Measurements from ENCODE around the gene IGFBP5. TPM values are rescaled to one million over a fixed set of nuclear protein-coding genes. Genes with fewer than 3 reads are reported as not detected.

The IGFBP5 gene
- total and polyA plus RNA-seq, 9 donors = 385 to 666 (median 463) TPM

DNA sequence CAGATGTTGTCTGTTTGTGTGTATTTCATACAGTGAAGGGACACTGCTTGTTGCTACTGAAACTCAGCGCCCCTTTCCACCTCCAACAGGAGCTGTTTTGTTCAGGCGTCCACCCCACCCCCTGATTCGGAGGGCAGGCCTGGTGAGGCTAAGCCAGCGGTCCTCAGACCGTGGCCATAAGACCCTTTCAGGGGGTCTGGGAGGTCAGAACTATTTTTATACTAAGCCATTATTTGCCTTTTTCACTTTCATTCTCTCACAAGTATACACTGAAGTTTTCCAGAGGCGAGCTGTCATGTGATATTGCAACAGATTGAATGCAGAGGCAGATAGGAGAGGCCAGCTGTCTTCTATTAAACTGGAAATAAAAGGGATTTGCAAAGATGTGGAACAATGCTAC, 39.7 kb upstream of the IGFBP5 start:
- peaks cover 25% of the 10 kb centered on the region for H3K4me1 ChIP-seq (ENCODE audit: control insufficient read depth, insufficient read depth, low read length)
- no peaks in the 10 kb centered on the region for H3K9me3 ChIP-seq (replicated peaks; ENCODE audit: control insufficient read depth, low read depth, low read length)
- peak overlapping the region; percentile 87 for H3K27ac ChIP-seq (ENCODE audit: low read length)
- DNase-seq = peak; percentile 91
- WGBS (ENCODE audit: insufficient coverage) = 40% methylated on average over 1 of the region's 6 CpGs
- H3K36me3 ChIP-seq (ENCODE audit: control insufficient read depth, insufficient read depth, low read length) = no peaks in the 10 kb centered on the region
- no peaks in the 10 kb centered on the region for H3K27me3 ChIP-seq (ENCODE audit: control insufficient read depth, insufficient read depth, low read length)
- H3K4me3 ChIP-seq (ENCODE audit: low read length) = no peak overlapping the region

GRCh38 chr2:216733046-216733445, 37.7 kb upstream of the IGFBP5 start:
- Histone ChIP-seq H3K4me3 (ENCODE audit: low read length) (no peak overlapping the region), H3K9me3 (replicated peaks; ENCODE audit: control insufficient read depth, low read depth, low read length) (no peaks in the 10 kb centered on the region), H3K36me3 (ENCODE audit: control insufficient read depth, insufficient read depth, low read length) (no peaks in the 10 kb centered on the region), H3K27me3 (ENCODE audit: control insufficient read depth, insufficient read depth, low read length) (no peaks in the 10 kb centered on the region), H3K4me1 (ENCODE audit: control insufficient read depth, insufficient read depth, low read length) (peaks cover 17% of the 10 kb centered on the region), H3K27ac (ENCODE audit: low read length) (no peak overlapping the region)
- 100% methylated on average over 1 of the region's 7 CpGs for WGBS (ENCODE audit: insufficient coverage)
- DNase-seq = no peak

- WGBS (ENCODE audit: insufficient coverage) = 60% methylated on average over 6 of the region's 7 CpGs
- Histone ChIP-seq H3K36me3 (ENCODE audit: control insufficient read depth, insufficient read depth, low read length) (no peaks in the 10 kb centered on the region), H3K27ac (ENCODE audit: low read length) (no peak overlapping the region), H3K9me3 (replicated peaks; ENCODE audit: control insufficient read depth, low read depth, low read length) (no peaks in the 10 kb centered on the region), H3K4me1 (ENCODE audit: control insufficient read depth, insufficient read depth, low read length) (peaks cover 17% of the 10 kb centered on the region), H3K4me3 (ENCODE audit: low read length) (no peak overlapping the region), H3K27me3 (ENCODE audit: control insufficient read depth, insufficient read depth, low read length) (no peaks in the 10 kb centered on the region)
- DNase-seq = no peak
These were observed 37.0 kb upstream of the IGFBP5 start for GRCh38 chr2:216732334-216732733.

DNA sequence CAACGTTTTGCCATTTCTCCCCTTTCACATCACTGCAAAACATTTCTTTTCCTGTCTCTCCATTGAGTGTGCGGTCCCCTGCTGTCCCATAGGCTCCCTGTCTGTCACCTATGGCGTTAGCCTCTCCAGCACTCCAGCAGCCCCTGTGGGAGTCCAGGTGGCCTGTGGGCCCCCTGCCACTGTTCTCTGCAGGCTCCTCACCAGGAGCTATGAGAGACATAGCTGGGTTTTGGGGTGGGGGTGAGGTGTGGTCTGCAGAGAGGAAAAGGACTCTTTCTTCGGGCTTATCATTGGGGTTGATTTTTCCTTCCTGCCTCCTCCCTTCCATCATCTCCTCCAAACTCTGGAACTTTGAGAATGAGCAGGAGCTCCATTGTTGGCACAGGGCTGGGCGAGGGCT, 36.1 kb upstream of the IGFBP5 start:
- WGBS (ENCODE audit: insufficient coverage) = 70% methylated on average over 2 of the region's 5 CpGs
- Histone ChIP-seq H3K27ac (ENCODE audit: low read length) (no peak overlapping the region), H3K4me1 (ENCODE audit: control insufficient read depth, insufficient read depth, low read length) (peaks cover 15% of the 10 kb centered on the region)

DNA sequence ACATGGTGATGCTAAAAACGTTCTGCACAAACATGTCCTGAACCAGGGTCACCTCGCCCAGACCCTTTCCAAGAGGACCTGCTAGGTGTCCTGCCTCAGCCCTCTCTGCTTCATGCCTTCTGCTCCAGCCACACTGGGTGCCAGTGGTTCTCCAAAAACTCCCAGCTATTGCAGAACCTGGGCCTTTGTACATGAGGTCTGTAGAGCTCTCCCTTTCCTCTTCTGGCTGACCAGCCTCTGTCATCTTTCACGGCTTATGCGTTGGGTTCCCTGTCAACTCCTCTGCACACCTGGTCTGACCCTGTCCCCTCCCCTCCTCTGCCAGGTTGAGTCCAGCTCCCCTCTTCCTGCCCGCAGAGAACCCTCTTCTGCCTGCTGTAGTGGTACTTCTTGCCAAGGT, 35.5 kb upstream of the IGFBP5 start:
- WGBS (ENCODE audit: insufficient coverage) = 83% methylated on average over 4 of the region's 5 CpGs
- no peak for DNase-seq
- no peaks in the 10 kb centered on the region for H3K9me3 ChIP-seq (replicated peaks; ENCODE audit: control insufficient read depth, low read depth, low read length)
- H3K36me3 ChIP-seq (ENCODE audit: control insufficient read depth, insufficient read depth, low read length) = no peaks in the 10 kb centered on the region
- no peaks in the 10 kb centered on the region for H3K27me3 ChIP-seq (ENCODE audit: control insufficient read depth, insufficient read depth, low read length)
- H3K4me1 ChIP-seq (ENCODE audit: control insufficient read depth, insufficient read depth, low read length) = peaks cover 9% of the 10 kb centered on the region
- no peak overlapping the region for H3K4me3 ChIP-seq (ENCODE audit: low read length)
- no peak overlapping the region for H3K27ac ChIP-seq (ENCODE audit: low read length)

More for the DNA sequence above, 36.1 kb upstream of the IGFBP5 start:
- Histone ChIP-seq H3K36me3 (ENCODE audit: control insufficient read depth, insufficient read depth, low read length) (no peaks in the 10 kb centered on the region), H3K4me3 (ENCODE audit: low read length) (no peak overlapping the region), H3K9me3 (replicated peaks; ENCODE audit: control insufficient read depth, low read depth, low read length) (no peaks in the 10 kb centered on the region), H3K27me3 (ENCODE audit: control insufficient read depth, insufficient read depth, low read length) (no peaks in the 10 kb centered on the region)
- no peak for DNase-seq

DNA sequence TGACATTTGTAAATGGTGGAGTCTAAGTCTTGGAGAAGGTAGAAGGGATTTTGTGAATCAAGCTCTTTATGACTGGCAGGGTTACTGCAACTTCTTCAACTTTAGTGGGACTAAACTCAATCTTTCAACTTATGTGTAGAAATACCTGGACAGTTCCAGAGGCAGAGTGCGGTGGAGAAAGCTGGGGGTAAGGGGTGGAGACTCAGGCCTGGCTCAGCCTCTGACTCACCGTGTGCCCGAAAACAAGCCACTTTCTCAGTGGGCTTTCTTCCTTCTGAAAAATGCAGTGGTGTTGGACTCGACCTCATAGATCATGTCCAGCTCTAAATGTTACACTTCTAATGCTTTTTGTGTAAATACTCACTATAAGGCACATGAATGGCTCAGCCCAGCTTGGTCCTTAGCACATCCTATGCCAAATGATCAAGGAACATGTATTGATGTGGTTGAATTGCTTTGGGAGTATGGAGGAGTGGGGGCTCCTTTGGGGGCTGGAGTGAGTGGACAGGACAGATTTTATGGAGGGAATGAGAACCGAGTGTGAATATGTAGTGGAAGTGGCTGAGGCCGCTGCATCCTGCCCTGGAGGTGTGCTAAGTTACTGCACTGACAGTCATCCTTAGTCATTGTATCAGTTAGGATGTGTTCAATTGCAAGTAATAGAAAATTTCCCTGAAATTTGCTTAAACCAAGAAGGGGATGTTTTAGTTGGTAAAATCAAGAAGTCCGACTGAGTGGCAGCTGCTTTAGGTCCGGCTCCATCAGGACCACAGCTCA, 32.2 kb upstream of the IGFBP5 start:
- H3K36me3 ChIP-seq (ENCODE audit: control insufficient read depth, insufficient read depth, low read length) = no peaks in the 10 kb centered on the region
- no peak for DNase-seq
- no peak overlapping the region for H3K4me3 ChIP-seq (ENCODE audit: low read length)
- no peak overlapping the region for H3K27ac ChIP-seq (ENCODE audit: low read length)
- no peaks in the 10 kb centered on the region for H3K9me3 ChIP-seq (replicated peaks; ENCODE audit: control insufficient read depth, low read depth, low read length)
- 89% methylated on average over 7 of the region's 8 CpGs for WGBS (ENCODE audit: insufficient coverage)
- H3K27me3 ChIP-seq (ENCODE audit: control insufficient read depth, insufficient read depth, low read length) = no peaks in the 10 kb centered on the region
- H3K4me1 ChIP-seq (ENCODE audit: control insufficient read depth, insufficient read depth, low read length) = no peaks in the 10 kb centered on the region

DNA sequence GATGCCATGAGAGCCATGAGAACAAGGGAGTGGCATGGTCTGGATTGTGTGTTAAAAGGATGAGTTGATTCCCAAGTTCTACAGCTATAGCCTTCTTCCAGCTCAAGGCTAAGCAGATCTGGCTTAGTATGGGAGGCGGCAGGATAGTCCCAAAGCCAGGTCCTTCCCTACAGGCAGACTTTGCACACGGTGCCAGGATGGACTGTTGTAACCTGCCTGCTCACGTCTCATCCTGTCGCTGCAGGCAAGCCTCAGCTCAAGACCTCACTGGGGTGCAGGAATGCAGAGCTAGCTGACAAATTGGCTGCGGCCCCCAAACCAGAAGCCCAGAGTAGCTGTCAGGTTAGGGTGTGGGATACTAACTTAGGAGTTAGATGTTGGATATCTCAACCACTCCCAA, 28.8 kb upstream of the IGFBP5 start:
- H3K27me3 ChIP-seq (ENCODE audit: control insufficient read depth, insufficient read depth, low read length) = no peaks in the 10 kb centered on the region
- no peaks in the 10 kb centered on the region for H3K36me3 ChIP-seq (ENCODE audit: control insufficient read depth, insufficient read depth, low read length)
- no peak for DNase-seq
- H3K27ac ChIP-seq (ENCODE audit: low read length) = no peak overlapping the region
- no peak overlapping the region for H3K4me3 ChIP-seq (ENCODE audit: low read length)
- no peaks in the 10 kb centered on the region for H3K4me1 ChIP-seq (ENCODE audit: control insufficient read depth, insufficient read depth, low read length)
- no peaks in the 10 kb centered on the region for H3K9me3 ChIP-seq (replicated peaks; ENCODE audit: control insufficient read depth, low read depth, low read length)
- WGBS (ENCODE audit: insufficient coverage) = 96% methylated on average over 4 of the region's 5 CpGs

- H3K9me3 ChIP-seq (replicated peaks; ENCODE audit: control insufficient read depth, low read depth, low read length) = no peaks in the 10 kb centered on the region
These were observed 25.8 kb upstream of the IGFBP5 start for GRCh38 chr2:216721141-216721540.

DNA sequence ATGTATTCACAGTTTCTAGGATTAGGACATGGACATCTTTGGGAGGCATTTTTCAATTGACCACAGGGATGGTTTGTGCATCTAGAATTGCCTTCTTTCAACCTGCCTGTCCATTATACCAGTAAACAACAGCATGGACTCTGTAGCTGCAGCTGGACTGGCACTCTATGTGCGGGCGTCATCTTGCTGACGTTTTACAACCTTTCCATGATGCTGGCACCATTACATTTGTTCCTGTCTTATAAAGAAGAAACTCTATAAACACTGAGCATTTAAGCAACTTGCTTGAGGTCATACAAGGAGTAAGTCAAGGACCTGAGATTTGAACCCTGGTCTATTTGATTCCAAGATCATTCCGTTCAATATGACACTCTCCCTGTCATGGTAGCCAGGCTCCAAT, 25.4 kb upstream of the IGFBP5 start:
- no peaks in the 10 kb centered on the region for H3K36me3 ChIP-seq (ENCODE audit: control insufficient read depth, insufficient read depth, low read length)
- peaks cover 8% of the 10 kb centered on the region for H3K4me1 ChIP-seq (ENCODE audit: control insufficient read depth, insufficient read depth, low read length)
- H3K4me3 ChIP-seq (ENCODE audit: low read length) = no peak overlapping the region
- no peaks in the 10 kb centered on the region for H3K9me3 ChIP-seq (replicated peaks; ENCODE audit: control insufficient read depth, low read depth, low read length)
- DNase-seq = no peak
- H3K27me3 ChIP-seq (ENCODE audit: control insufficient read depth, insufficient read depth, low read length) = peaks cover 2% of the 10 kb centered on the region
- H3K27ac ChIP-seq (ENCODE audit: low read length) = no peak overlapping the region
- 100% methylated on average over 3 of the region's 4 CpGs for WGBS (ENCODE audit: insufficient coverage)

More at GRCh38 chr2:216721141-216721540, 25.8 kb upstream of the IGFBP5 start:
- Histone ChIP-seq H3K4me3 (ENCODE audit: low read length) (no peak overlapping the region), H3K4me1 (ENCODE audit: control insufficient read depth, insufficient read depth, low read length) (peaks cover 8% of the 10 kb centered on the region), H3K27ac (ENCODE audit: low read length) (no peak overlapping the region), H3K36me3 (ENCODE audit: control insufficient read depth, insufficient read depth, low read length) (no peaks in the 10 kb centered on the region), H3K27me3 (ENCODE audit: control insufficient read depth, insufficient read depth, low read length) (peaks cover 2% of the 10 kb centered on the region)
- DNase-seq = no peak
- no CpG with 5 or more reads among the region's 1 CpG for WGBS (ENCODE audit: insufficient coverage)

- no peak overlapping the region for H3K4me3 ChIP-seq (ENCODE audit: low read length)
- H3K9me3 ChIP-seq (replicated peaks; ENCODE audit: control insufficient read depth, low read depth, low read length) = no peaks in the 10 kb centered on the region
- no peak for DNase-seq
- peaks cover 27% of the 10 kb centered on the region for H3K4me1 ChIP-seq (ENCODE audit: control insufficient read depth, insufficient read depth, low read length)
- no peak overlapping the region for H3K27ac ChIP-seq (ENCODE audit: low read length)
- peaks cover 2% of the 10 kb centered on the region for H3K27me3 ChIP-seq (ENCODE audit: control insufficient read depth, insufficient read depth, low read length)
- WGBS (ENCODE audit: insufficient coverage) = 96% methylated on average over 7 of the region's 8 CpGs
- no peaks in the 10 kb centered on the region for H3K36me3 ChIP-seq (ENCODE audit: control insufficient read depth, insufficient read depth, low read length)
These were observed 22.7 kb upstream of the IGFBP5 start for GRCh38 chr2:216717907-216718615.
